GM18867 (cell line): Measurements from ENCODE around the gene BMP5.
"Not testable (repeated sequence)": the region's sequence is repeated elsewhere in the genome, so short reads cannot be mapped to it uniquely, and the experiment has no call there.

Experiments
- ATAC-seq: cut with Tn5 transposase; IDR thresholded peaks from one replicate; pipeline ENCODE4 v1.9.1; 2021; ENCODE audit warnings: mild to moderate bottlenecking, moderate library complexity; ENCODE audit not compliant: unreplicated experiment

BMP5 gene

DNA sequence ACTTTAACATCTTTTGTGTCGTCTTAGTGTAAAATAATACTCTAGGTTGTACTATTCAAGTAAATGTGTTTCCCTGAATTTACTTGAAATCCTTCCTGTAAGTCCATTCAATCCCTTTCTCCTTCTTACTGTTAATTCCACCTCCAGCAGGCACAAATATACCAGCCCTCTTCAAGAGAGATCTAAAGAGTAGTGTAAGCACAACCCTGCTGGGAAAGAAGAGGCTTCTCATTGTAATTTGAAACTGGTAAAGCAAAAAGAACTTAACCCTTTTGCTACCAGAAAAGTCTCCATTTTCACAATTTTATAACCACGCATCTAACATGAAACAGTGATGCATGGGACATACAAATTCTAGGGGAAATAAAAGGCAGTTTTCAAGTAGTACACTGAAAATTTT is at the start of gene BMP5:
Gene BMP5 (minus strand): TSS at position 191 of the 400 bp plus-strand sequence. CDS start 725 bp downstream, outside the sequence.
- ATAC-seq, result no peak

DNA sequence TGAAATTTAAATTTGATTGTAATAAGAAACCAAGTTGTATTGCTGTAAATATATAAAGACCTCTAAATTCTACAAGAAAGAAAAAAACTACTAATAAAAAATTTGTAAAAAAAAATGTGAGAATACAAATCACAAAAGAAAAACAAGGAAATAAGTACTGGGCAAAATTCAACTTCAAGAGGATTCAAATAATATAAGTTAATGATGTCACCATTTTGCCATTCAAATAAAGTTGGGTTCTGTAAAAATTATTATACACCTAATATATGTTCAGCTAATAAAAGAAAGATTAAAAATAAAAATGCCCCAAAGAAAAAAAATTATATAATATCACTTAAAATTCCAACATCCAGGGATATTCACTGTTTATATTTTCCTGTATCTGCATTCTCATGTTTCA is 47.0 kb upstream of the BMP5 start:
- ATAC-seq, result no peak

DNA sequence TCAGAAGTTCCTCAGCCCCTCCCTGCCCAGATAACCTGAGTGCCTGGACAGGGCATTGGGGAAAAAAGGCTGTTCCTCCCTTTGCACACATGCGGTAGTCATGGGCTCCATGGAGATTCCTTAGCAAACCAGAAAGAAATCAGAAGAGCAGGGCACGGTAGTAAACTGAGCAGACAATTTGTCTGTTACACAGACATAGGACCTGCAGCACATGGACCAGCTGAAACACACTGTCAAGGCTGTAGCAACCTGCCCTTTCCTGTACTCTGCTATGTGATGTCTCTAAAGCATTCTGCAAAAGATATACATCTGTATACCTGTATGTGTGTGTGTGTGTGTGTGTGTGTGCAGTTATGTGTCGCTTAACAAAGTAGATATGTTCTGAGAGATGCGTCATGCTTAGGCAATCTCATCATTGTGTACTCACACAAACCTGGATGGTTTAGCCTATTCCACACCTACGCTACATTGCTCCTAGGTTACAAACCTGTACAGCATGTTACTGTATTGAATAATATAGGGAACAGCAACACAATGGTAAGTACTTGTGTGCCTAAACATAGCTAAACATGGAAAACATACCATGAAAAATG is 44.4 kb upstream of the BMP5 start:
- ATAC-seq, result no peak

DNA sequence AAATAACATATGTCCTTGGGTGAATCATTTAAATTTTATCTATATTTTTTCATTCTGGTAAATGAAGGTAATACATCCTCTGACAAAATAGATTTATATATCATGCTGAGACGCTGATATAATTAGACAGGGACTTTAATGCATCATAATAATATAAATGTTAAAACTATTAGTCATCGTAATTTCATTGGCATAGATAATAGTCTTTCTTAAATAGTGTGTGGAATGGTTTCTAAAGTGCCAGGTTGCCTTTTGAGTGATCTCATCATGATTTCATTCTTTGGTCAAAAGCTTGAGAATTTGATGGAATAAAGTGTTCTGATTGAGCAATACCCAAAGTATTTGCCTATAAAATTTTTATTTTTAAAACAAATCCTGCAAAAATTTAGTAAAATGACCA is 43.2 kb upstream of the BMP5 start:
- ATAC-seq, result no peak

DNA sequence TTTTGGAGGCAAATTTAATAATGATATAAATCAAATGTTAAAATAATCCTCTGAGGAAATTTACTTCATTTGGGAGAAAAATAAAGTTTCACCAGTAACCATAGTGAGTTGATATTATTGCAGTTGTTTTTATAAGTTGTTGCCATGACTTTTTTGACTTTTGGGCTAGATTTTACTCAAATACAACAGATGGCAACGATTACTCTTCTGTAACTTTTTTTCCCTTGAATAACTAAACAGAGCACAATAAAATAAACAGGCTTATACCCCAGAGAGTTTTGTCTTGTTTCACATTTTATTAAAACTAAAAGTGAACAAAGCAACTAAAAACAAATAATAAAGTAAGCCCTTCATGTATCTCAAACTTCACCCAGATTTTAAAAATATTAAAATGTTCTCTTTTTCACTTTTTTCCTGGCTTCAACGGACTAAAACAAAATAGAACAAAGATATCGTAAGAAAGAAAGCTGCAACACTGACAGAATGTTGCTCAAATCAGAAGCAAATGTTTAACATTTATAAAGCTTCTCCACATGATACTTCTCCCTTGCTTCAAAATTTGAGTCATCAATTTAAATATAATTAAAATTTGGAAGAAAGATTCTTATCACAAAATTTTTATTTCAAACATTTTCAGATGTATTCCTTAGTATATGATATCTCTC is 42.5 kb upstream of the BMP5 start:
- no peak for ATAC-seq

DNA sequence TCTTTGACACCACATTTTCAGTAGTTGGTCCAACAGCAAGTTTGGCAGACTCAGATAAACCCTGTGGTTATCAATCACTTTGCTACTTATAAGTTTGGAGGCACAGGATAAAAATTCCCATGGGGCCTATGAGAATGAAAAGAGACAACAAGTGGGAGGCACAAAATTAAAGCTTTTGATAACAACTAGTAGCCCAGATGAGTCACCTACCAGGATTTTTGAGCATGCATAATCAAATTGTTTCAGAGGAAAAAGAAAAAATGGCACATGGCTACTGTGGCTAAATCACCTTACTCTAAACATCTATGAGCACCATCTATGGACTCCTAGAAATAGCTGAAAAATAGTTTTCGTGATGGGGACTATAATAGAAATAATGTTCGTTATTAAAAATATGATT is 40.8 kb upstream of the BMP5 start:
- ATAC-seq, result no peak

DNA sequence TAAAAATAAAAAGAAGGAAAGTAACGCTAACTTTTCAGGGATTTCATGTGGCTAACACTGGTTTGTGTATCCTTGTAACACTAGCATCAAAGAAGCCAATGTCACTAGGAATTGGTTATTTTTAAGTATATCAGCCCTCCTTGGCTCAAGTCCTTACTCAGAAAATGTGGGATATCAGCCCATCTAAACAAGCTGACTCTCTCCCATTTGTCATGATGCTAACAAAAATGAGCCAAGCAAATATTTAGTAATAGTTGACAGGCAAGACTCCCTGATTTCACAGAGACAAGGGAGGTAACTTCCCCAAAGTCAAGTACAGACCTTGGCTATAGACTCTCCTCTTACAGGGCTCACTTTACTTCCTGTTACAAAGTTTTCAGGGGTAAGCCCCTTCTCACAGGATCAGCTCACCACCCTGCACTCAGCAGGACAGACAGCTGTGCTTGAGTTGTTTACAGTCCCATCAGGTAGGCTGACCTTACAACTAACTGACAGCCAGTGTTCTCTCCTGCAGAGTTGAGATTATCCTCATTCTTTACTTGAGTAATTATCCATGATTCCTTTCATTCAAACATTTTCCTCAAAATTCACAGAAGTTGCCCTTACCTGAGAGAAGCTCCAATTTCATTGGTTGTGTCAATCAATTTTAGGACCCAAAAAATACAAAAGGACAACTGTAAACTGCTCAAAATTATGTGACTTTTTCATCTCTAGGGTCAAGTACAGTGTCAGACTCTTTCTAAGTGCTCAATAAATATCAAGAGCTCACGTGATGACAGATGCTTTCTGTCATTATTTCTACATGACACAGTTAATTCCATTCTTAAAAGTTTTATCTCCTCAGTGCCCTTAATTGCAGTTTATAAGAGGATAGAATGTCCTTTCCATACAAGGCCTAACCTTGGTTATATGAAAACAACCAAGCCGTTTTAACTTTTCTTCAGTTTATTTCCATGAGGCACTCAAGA is 38.1 kb upstream of the BMP5 start:
- no peak for ATAC-seq

DNA sequence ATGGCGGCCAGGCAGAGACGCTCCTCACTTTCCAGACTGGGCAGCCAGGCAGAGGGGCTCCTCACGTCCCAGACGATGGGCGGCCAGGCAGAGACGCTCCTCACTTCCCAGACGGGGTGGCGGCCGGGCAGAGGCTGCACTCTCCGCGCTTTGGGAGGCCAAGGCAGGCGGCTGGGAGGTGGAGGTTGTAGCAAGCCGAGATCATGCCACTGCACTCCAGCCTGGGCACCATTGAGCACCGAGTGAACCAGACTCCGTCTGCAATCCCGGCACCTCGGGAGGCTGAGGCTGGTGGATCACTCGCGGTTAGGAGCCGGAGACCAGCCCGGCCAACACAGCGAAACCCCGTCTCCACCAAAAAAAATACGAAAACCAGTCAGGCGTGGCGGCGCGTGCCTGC is 35.1 kb upstream of the BMP5 start:
- ATAC-seq, result not testable (repeated sequence)

DNA sequence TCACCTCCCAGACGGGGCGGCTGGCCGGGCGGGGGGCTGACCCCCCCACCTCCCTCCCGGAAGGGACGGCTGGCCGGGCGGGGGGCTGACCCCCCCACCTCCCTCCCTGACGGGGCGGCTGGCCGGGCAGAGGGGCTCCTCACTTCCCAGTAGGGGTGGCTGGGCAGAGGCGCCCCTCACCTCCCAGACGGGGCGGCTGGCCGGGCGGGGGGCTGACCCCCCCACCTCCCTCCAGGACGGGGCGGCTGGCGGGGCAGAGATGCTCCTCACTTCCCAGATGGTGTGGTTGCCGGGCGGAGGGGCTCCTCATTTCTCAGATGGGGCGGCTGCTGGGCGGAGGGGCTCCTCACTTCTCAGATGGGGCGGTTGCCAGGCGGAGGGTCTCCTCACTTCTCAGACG is 34.5 kb upstream of the BMP5 start:
- not testable (repeated sequence) for ATAC-seq

DNA sequence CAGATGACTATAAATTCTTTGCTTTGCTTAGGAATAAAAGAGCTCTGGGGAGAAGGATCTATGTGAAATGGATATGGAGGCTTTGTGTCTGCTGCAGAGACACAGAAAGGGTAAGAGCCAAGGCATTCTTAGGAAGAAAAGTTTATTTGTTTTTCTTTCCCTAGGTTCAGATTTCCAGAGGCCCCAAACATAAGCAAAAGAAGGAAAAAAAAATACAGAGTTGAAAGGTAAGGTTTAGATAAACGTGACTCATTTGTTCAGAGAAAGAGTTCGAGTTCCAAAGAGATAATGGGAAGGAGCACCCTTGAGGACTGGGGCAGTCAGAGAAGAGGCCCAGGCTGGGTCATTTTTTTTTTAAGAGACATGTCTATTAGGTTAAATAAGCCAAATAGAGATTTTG is 27.4 kb upstream of the BMP5 start:
- no peak for ATAC-seq

DNA sequence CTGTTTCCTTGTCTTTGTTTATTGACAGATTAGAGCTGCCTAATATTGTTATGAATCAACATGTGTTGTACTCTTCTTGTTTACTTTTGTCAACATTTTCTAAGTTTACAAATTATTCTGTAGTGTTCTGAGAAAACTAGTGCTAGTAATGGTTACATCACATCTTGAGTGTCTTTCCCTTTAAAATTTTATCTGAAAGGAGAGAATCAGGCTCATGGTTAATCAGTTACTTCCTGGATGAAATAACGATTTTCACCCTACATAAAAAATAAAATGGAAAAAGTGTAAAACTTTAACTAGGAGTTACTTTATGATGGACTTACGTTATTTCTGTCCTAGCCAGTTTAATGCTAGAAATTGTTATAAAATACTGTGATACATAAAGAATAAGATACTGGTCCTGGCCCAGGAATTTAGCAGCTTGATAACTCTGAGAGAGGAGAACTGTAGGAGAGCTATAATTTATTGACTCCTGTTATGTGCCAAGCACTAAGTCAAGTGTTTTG is 26.4 kb upstream of the BMP5 start:
- ATAC-seq, result no peak

DNA sequence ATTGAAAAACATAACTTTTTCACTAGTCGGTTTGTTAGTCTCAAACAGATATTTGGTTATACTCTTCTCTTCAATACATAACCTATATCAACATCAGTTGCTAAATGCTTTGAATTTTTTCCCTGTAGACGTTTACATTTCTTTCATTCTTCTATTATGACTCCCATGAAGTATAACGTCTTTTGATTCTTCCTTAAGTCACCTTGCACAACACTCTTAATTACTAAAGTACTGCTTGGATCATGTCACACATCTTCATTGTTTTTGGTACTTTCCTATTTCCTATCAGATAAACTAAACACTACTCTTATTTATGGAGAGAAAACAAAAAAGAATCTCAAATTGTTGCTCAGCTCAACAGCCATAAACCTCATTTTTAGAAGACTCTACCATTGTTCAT is 23.0 kb upstream of the BMP5 start:
- ATAC-seq, result no peak

DNA sequence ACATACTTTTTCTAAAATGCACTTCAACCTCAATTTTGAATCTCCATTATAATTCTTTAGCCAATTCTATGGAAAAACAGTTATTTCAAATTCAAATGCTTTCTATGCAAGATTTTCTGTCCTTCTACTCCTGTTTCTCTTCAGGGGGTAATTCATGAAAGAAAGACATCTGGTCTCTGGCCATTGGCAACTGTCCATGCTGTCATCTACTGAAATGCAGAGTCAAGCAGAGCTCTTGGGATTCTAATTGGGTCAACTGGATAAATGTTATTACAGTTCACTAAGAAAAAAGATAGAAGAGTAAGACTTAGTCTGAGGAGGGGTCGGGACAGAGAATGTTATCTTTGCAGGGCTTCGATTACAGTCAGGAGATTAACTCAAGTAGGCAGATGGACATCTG is 22.0 kb upstream of the BMP5 start:
- no peak for ATAC-seq

DNA sequence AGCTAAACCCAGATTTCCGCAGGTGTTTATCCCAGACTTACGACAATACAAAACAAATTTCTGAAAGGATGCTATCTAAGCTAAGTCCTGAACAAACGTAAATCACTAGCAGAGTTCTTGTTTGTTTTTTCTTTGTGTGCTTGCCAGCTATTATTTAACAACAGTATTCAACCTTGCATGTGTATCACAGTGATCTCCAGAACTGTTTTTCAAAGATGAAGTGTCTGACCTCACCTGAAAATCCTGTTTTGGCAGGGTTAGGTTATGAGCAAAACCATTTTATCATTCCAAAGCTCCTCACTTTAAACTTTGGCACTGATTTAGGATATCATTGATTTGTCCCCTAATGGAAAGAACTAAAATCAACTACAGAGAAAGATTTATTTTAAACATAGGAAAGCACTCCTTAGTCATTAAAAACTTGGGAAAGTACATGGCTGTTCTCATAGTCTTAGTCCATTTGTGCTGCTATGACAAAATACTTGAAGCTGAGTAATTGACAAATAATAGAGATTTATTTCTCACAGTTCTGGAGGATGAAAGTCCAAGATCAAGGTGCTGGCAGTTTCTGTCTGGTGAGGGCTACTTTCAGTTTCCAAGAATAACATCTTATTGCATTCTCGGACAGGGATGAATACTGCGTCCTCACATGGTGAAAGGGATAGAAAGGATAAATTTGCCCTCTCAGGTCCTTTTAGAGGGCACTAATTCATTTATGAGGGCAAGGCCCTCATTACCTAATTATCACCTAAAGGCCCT is 20.8 kb upstream of the BMP5 start:
- no peak for ATAC-seq

DNA sequence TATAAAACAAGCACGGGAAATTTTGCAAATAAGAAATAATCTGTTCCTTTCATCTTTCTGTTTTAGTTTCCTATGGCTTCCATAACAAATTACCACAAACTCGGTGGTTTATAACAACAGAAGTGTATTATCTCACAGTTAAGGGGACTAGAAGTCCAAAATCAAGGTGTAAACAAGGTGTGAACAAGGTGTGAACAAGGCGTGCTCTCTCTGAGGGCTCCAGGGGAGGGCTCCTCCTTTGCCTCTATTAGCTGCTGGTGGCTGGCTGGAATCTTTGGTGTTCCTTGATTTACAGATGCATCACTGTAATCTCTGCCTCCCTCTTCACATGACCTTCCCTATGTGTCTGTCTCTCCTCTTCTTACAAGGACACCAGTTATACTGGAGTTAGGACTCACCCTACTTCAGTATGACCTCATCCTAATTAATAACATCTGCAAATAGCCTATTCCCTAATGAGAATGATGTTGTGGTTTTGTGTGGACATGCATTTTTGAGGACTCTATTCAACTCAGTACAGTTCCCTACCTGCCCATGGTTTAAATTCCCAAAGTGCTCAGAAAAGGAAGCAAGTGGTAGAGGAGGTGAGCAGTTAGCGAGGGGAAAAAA is 17.5 kb upstream of the BMP5 start:
- no peak for ATAC-seq

DNA sequence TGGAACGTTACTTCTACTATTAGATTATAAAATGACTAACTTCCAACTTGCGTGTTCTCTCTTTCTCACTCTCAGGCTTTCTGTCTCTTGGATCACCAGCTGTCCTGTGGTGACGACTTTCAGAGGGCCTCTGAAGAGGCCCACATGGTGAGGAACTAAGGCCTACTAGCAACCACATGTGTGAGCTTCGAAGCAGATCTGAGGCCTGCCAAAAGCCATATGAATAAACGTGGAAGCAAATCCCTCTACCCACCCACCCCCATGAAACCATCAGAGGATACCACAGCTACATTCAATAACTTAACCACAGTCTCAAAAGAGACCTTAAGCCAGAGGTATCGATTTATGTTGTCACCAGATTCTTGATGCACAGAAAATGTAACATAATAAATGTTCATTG is 13.5 kb upstream of the BMP5 start:
- no peak for ATAC-seq

DNA sequence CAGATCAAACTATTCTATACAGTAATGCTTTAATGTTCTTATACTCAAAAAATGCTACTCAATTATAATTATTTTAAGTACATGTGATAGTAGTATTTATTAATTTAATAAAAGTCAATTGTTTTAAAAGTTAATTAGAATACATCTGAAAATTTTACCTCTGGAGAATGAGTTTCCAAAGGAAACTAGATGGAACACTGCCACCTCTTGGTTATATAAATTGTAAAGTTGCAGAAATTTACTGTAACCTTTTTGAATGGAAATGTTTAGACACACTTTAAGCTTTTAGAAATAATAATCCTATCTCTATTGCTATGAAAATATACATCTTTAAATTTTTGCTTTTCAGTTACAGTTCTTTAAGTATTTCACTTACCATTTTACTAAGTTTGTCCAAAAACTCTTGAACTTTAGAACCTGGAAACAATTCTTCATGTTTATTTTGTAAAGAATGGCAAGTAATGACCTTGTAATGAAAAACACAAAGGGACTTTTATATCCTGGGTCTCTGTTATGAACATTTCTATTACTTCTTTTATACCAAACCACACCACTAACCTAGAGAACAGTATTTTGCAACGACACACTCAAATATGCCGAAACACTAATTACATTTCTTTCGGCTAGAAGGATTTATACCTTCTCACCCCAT is 10.9 kb upstream of the BMP5 start:
- ATAC-seq, result no peak

DNA sequence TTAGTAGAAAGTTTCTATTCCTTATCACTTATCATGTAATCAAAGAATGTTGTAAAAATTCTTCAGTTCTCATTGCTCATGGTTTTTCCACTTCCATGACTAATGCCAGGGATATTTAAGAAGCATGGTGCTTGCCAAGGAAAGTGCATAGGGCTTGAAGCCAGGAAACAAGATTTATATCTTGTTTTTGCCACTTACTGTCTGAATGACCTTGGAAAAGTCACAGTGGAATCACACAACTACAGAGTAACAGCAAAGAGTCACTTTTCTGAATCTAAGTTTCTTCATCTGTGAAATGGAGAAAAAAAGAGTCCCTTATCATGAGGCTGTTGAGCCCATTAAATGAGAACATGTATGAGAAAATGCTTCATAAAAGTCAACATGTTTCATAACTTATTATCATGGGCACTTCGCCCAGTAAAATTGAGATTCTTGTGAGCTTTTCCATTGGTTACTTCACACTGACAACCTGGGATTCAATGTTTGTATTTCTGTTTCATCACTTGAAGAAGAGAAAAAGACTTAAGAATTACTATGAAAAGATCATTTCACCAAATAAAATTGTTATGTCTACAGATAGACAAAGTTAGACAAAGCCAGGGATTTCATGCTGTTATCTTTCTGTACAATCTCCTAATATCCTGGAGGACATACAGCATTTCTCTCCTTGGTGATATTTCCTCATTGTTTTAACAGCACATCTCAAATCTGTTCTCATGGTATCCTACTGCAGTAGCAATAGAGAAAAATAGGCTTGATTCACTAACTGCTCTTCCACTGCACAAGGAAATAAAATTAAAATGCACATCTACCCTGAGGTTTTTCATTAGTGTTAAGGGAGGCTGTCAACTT is 7.6 kb upstream of the BMP5 start:
- ATAC-seq, result no peak

DNA sequence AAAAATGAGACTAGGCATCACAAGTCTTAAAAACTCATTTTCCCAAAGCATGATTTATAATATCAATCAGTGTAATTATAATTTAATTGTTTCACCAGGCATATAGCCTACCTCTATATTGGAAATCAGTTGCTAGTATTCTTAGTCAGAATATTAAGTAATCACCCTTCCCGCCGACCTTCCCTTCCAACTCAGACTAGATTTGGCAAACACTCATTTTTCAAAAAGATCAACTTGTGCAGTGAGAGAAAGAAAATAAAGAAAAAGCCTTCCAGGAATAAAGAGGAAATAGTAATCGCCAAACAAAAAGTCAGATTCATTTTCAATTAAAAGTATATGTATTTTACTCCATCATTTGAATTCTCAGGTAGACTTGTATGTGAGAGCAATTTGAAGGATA is 1.9 kb upstream of the BMP5 start:
- ATAC-seq, result no peak
